Neural crest cell (in vitro differentiated cells): ENCODE data around the gene QSER1. TPM values are rescaled to one million over a fixed set of nuclear protein-coding genes. Genes with fewer than 3 reads are reported as not detected.
"Not testable (repeated sequence)": the region's sequence is repeated elsewhere in the genome, so short reads cannot be mapped to it uniquely, and the experiment has no call there.

Source experiments
- DNase-seq: peaks from one replicate; pipeline ENCODE4 v3.0.0; 2021; ENCODE audit warnings: low read depth, mixed read lengths, low spot score
- H3K27ac Mint-ChIP-seq: one replicate; pipeline ENCODE4 v1.8.0; 2021; ENCODE audit warnings: mild to moderate bottlenecking, mixed read lengths; ENCODE audit not compliant: unreplicated experiment
- H3K27me3 Mint-ChIP-seq: 2 replicates; pipeline ENCODE4 v1.8.0; 2021; ENCODE audit warnings: low read depth, mild to moderate bottlenecking, mixed read lengths
- H3K36me3 Mint-ChIP-seq: 2 replicates; pipeline ENCODE4 v1.8.0; 2021; ENCODE audit warnings: low read depth, mild to moderate bottlenecking, mixed read lengths
- H3K4me1 Mint-ChIP-seq: 2 replicates; pipeline ENCODE4 v1.8.0; 2021; ENCODE audit warnings: mixed read lengths
- H3K4me3 Mint-ChIP-seq: one replicate; pipeline ENCODE4 v1.8.0; 2021; ENCODE audit warnings: mild to moderate bottlenecking, mixed read lengths
- H3K9me3 Mint-ChIP-seq: 2 replicates; pipeline ENCODE4 v1.8.0; 2021; ENCODE audit warnings: mixed read lengths
- total RNA-seq: library from RNA; stranded (reverse); gene quantifications from 2 replicates; pipeline ENCODE4 v1.2.1, GENCODE V29; 2021
- TF ChIP-seq, protein P1 (sequence below): fragments of 200-600 bp; sonication (generic); conservative IDR thresholded peaks from 2 replicates; pipeline ENCODE4 v1.5.0; 2021; ENCODE audit warnings: antibody characterized with exemption, mild to moderate bottlenecking

QSER1 gene
- total RNA-seq, 1 donor from 2014 or later: 59.4 TPM

- no peak for DNase-seq
- no peak overlapping the region for H3K4me3 Mint-ChIP-seq
- no peak overlapping the region for H3K27ac Mint-ChIP-seq
- no peaks in the 10 kb centered on the region for H3K4me1 Mint-ChIP-seq
- H3K27me3 Mint-ChIP-seq: no peaks in the 10 kb centered on the region
- no peaks in the 10 kb centered on the region for H3K9me3 Mint-ChIP-seq
- TF ChIP-seq, protein P1, sequence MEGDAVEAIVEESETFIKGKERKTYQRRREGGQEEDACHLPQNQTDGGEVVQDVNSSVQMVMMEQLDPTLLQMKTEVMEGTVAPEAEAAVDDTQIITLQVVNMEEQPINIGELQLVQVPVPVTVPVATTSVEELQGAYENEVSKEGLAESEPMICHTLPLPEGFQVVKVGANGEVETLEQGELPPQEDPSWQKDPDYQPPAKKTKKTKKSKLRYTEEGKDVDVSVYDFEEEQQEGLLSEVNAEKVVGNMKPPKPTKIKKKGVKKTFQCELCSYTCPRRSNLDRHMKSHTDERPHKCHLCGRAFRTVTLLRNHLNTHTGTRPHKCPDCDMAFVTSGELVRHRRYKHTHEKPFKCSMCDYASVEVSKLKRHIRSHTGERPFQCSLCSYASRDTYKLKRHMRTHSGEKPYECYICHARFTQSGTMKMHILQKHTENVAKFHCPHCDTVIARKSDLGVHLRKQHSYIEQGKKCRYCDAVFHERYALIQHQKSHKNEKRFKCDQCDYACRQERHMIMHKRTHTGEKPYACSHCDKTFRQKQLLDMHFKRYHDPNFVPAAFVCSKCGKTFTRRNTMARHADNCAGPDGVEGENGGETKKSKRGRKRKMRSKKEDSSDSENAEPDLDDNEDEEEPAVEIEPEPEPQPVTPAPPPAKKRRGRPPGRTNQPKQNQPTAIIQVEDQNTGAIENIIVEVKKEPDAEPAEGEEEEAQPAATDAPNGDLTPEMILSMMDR: no peak
- peaks cover 29% of the 10 kb centered on the region for H3K36me3 Mint-ChIP-seq
These were observed 69.4 kb downstream of the QSER1 start for GRCh38 chr11:32962016-32962415.

DNA sequence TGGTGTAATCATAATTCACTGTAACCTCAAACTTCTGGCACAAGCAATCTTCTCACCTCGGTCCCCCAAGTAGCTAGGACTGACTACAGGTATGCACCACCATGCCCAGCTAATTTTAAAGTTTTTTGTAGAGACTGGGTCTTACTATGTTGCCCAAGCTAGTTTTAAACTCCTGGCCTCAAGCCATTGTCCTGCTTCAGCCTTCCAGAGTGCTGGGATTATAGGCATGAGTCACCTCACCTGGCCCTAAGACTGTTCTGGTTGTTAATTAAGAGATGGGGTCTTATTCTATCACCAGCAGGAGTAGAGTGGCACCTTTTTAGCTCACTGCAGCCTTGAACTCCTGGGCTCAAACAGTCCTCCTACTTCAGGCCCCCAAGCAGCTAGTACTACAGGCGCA lies 71.1 kb downstream of the QSER1 start:
- Mint-ChIP-seq H3K4me1 (no peaks in the 10 kb centered on the region), H3K27me3 (no peaks in the 10 kb centered on the region), H3K27ac (no peak overlapping the region), H3K4me3 (no peak overlapping the region), H3K9me3 (no peaks in the 10 kb centered on the region), H3K36me3 (peaks cover 30% of the 10 kb centered on the region)
- DNase-seq: no peak
- TF ChIP-seq, protein P1: no peak

DNA sequence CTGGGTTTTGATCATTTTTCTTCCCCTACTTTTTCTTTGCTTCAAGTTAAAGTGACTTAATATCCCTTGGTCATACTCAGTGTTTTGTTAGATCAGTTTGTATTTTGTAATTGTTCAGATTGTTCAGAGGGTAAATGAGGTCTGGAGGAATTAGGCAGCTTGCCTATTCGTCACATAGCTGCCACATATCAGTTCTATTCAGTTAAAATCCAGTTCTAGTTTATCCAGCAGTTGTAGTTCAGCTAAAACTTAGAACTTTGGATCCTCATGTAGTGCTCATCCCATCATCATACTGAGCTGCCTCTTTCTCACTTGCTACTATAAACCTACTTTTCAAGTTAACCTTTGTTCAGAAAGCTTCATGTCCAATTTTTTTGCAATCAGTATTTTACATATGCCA lies 75.9 kb downstream of the QSER1 start:
- TF ChIP-seq, protein P1: no peak
- Mint-ChIP-seq H3K36me3 (peaks cover 17% of the 10 kb centered on the region), H3K27ac (peak overlapping the region; percentile 4), H3K4me3 (no peak overlapping the region), H3K4me1 (no peaks in the 10 kb centered on the region), H3K27me3 (no peaks in the 10 kb centered on the region), H3K9me3 (no peaks in the 10 kb centered on the region)
- DNase-seq: no peak

DNA sequence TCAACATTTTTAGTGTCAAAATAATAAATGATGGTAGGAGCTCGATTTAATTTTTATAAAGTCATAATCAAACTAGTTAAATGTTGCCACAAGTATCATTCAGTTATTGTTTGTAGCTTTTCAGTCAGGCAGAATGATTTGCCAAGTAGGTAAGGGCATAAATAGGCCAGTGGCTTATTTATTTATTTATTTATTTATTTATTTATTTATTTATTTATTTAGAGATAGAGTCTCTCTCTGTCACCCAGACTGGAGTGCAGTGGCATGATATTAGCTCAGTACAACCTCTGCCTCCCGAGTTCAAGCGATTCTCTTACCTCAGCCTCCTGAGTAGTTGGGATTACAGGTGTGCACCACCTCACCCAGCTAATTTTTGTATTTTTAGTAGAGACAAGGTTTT lies 79.6 kb downstream of the QSER1 start:
- not testable (repeated sequence) for H3K9me3 Mint-ChIP-seq, DNase-seq, H3K36me3 Mint-ChIP-seq, H3K27ac Mint-ChIP-seq, H3K4me3 Mint-ChIP-seq, H3K4me1 Mint-ChIP-seq, H3K27me3 Mint-ChIP-seq

- no peak overlapping the region for H3K4me3 Mint-ChIP-seq
- TF ChIP-seq, protein P1: no peak
- H3K9me3 Mint-ChIP-seq: no peaks in the 10 kb centered on the region
- H3K27me3 Mint-ChIP-seq: no peaks in the 10 kb centered on the region
- peaks cover 8% of the 10 kb centered on the region for H3K36me3 Mint-ChIP-seq
- no peak for DNase-seq
- H3K4me1 Mint-ChIP-seq: no peaks in the 10 kb centered on the region
- H3K27ac Mint-ChIP-seq: no peak overlapping the region
These were observed 80.2 kb downstream of the QSER1 start for GRCh38 chr11:32972781-32973180.

- H3K27me3 Mint-ChIP-seq: no peaks in the 10 kb centered on the region
These were observed 90.0 kb downstream of the QSER1 start for GRCh38 chr11:32982626-32983025.

More at GRCh38 chr11:32982626-32983025, 90.0 kb downstream of the QSER1 start:
- no peaks in the 10 kb centered on the region for H3K36me3 Mint-ChIP-seq
- no peak overlapping the region for H3K4me3 Mint-ChIP-seq
- H3K27ac Mint-ChIP-seq: no peak overlapping the region
- TF ChIP-seq, protein P1: no peak
- H3K4me1 Mint-ChIP-seq: no peaks in the 10 kb centered on the region
- H3K9me3 Mint-ChIP-seq: no peaks in the 10 kb centered on the region
- DNase-seq: no peak
